Measurements from ENCODE around the gene RFPL1.
"Not testable (repeated sequence)": the region's sequence is repeated elsewhere in the genome, so short reads cannot be mapped to it uniquely, and the experiment has no call there.

The RFPL1 gene

DNA sequence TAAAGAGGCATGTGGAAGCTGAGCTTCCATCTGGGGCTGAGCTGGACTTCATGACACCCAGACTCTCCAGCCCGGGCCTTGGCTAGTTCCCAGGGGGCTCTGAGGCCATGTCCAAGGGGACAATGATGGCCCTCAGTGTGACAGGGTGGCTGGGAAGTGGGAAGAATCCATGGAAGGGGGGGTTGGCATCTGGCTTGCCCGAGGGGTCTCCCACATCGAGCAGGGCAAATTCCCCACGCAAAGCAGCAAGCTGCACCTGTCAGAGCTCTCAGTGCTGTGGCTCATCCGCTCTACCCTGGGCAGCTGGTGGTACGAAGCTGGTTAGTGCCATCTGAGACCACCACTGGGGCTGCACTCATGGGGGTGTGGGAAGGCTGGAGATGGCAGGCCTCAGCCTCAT, 40.6 kb upstream of the RFPL1 start:
- TF ChIP-seq GABPA (IDR thresholded peaks at IDR 0.05; ENCODE audit: low read depth) (no peak), POLR2AphosphoS5 (IDR thresholded peaks at IDR 0.05; ENCODE audit: low read depth) (no peak), SPI1 (IDR thresholded peaks at IDR 0.05; ENCODE audit: borderline replicate concordance, low read depth) (no peak)
- TF ChIP-seq, protein P1, sequence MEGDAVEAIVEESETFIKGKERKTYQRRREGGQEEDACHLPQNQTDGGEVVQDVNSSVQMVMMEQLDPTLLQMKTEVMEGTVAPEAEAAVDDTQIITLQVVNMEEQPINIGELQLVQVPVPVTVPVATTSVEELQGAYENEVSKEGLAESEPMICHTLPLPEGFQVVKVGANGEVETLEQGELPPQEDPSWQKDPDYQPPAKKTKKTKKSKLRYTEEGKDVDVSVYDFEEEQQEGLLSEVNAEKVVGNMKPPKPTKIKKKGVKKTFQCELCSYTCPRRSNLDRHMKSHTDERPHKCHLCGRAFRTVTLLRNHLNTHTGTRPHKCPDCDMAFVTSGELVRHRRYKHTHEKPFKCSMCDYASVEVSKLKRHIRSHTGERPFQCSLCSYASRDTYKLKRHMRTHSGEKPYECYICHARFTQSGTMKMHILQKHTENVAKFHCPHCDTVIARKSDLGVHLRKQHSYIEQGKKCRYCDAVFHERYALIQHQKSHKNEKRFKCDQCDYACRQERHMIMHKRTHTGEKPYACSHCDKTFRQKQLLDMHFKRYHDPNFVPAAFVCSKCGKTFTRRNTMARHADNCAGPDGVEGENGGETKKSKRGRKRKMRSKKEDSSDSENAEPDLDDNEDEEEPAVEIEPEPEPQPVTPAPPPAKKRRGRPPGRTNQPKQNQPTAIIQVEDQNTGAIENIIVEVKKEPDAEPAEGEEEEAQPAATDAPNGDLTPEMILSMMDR (IDR thresholded peaks at IDR 0.05; ENCODE audit: insufficient read depth, low read length), result no peak
- TF ChIP-seq, protein P2, sequence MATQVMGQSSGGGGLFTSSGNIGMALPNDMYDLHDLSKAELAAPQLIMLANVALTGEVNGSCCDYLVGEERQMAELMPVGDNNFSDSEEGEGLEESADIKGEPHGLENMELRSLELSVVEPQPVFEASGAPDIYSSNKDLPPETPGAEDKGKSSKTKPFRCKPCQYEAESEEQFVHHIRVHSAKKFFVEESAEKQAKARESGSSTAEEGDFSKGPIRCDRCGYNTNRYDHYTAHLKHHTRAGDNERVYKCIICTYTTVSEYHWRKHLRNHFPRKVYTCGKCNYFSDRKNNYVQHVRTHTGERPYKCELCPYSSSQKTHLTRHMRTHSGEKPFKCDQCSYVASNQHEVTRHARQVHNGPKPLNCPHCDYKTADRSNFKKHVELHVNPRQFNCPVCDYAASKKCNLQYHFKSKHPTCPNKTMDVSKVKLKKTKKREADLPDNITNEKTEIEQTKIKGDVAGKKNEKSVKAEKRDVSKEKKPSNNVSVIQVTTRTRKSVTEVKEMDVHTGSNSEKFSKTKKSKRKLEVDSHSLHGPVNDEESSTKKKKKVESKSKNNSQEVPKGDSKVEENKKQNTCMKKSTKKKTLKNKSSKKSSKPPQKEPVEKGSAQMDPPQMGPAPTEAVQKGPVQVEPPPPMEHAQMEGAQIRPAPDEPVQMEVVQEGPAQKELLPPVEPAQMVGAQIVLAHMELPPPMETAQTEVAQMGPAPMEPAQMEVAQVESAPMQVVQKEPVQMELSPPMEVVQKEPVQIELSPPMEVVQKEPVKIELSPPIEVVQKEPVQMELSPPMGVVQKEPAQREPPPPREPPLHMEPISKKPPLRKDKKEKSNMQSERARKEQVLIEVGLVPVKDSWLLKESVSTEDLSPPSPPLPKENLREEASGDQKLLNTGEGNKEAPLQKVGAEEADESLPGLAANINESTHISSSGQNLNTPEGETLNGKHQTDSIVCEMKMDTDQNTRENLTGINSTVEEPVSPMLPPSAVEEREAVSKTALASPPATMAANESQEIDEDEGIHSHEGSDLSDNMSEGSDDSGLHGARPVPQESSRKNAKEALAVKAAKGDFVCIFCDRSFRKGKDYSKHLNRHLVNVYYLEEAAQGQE (IDR thresholded peaks at IDR 0.05; ENCODE audit: insufficient replicate concordance, low read depth), result no peak
- Histone ChIP-seq H3K4me3 (replicated peaks; ENCODE audit: insufficient read depth, low read length) (no peak overlapping the region), H3K27me3 (ENCODE audit: insufficient read depth, poor library complexity, severe bottlenecking) (no peaks in the 10 kb centered on the region), H3K27ac (replicated peaks) (no peak overlapping the region)
- DNase-seq (ENCODE audit: low read depth in 1 of 2, low spot score in 1 of 2), result no peak

DNA sequence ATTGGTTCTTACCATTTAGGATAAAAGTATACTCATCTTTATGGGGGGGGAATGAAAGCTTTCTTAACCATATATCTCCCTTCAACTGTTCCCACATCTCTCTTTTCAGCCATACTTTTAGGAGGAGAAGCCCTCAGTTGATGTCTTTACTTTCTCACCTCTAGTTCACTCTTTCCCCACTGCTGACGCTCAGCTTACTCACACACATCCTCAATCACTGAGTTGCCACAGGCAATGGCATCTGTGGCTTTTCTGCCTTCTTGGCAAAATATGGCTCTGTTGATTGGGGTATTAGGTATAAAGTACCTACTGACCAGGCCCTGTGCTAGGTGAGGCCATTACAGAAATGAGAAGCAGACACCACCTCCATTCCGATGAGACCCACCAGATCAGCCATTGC, 37.8 kb upstream of the RFPL1 start:
- TF ChIP-seq GABPA (IDR thresholded peaks at IDR 0.05; ENCODE audit: low read depth), result no peak
- TF ChIP-seq SPI1 (IDR thresholded peaks at IDR 0.05; ENCODE audit: borderline replicate concordance, low read depth), result no peak
- TF ChIP-seq, protein P2 (IDR thresholded peaks at IDR 0.05; ENCODE audit: insufficient replicate concordance, low read depth), result no peak
- no peak for TF ChIP-seq POLR2AphosphoS5 (IDR thresholded peaks at IDR 0.05; ENCODE audit: low read depth)
- Histone ChIP-seq H3K27me3 (ENCODE audit: insufficient read depth, poor library complexity, severe bottlenecking) (peaks cover 1% of the 10 kb centered on the region), H3K4me3 (replicated peaks; ENCODE audit: insufficient read depth, low read length) (no peak overlapping the region), H3K27ac (replicated peaks) (no peak overlapping the region)
- DNase-seq (ENCODE audit: low read depth in 1 of 2, low spot score in 1 of 2), result no peak

DNA sequence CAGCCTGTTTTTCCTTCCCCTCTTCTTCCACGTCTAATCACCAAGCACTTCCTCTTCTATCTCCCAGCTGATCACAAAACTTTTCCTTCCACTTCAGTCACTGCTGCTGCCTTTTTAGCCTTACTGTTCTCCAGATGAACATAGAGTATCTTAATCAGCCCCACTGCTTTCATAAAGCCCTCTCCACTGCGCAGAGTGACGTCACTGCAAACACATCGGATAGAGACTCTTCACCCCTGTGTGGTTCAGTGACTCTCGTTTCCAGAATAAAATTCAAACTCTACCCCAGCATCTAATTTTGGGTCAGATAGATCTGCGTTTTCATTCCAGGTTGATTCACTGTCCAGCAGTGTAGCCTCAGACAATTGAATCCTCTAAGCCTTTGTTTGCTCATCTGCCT, 36.8 kb upstream of the RFPL1 start:
- H3K27me3 ChIP-seq (ENCODE audit: insufficient read depth, poor library complexity, severe bottlenecking); H3K4me3 ChIP-seq (replicated peaks; ENCODE audit: insufficient read depth, low read length); DNase-seq (ENCODE audit: low read depth in 1 of 2, low spot score in 1 of 2); H3K27ac ChIP-seq (replicated peaks): not testable (repeated sequence)
- TF ChIP-seq SPI1 (IDR thresholded peaks at IDR 0.05; ENCODE audit: borderline replicate concordance, low read depth), result peak; percentile 72; the same call in 1 of the 2 replicates

DNA sequence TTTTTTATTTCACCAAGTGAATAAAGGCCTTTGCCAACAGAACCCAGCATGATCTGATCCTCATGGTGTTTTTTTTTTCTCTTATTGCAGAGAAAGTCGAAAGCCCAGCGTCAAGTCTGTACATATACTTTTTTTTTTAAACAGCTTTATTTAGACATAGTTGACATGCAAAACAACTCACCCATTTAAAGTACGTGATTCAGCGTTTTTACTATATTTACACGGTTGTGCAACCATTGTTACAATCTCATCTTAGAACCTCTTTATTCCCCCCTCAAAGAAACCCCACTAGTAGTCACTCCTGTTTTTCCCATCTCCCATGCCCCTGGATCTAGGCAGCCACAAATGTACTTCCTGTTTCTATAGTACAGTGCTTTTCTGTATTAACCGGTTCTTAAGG, 29.4 kb upstream of the RFPL1 start:
- peaks cover 2% of the 10 kb centered on the region for H3K27me3 ChIP-seq (ENCODE audit: insufficient read depth, poor library complexity, severe bottlenecking)
- no peak overlapping the region for H3K27ac ChIP-seq (replicated peaks)
- TF ChIP-seq GABPA (IDR thresholded peaks at IDR 0.05; ENCODE audit: low read depth) (no peak), POLR2AphosphoS5 (IDR thresholded peaks at IDR 0.05; ENCODE audit: low read depth) (no peak), SPI1 (IDR thresholded peaks at IDR 0.05; ENCODE audit: borderline replicate concordance, low read depth) (no peak)
- TF ChIP-seq, protein P1 (IDR thresholded peaks at IDR 0.05; ENCODE audit: insufficient read depth, low read length), result no peak
- TF ChIP-seq, protein P2 (IDR thresholded peaks at IDR 0.05; ENCODE audit: insufficient replicate concordance, low read depth), result no peak
- no peak overlapping the region for H3K4me3 ChIP-seq (replicated peaks; ENCODE audit: insufficient read depth, low read length)
- no peak for DNase-seq (ENCODE audit: low read depth in 1 of 2, low spot score in 1 of 2)

DNA sequence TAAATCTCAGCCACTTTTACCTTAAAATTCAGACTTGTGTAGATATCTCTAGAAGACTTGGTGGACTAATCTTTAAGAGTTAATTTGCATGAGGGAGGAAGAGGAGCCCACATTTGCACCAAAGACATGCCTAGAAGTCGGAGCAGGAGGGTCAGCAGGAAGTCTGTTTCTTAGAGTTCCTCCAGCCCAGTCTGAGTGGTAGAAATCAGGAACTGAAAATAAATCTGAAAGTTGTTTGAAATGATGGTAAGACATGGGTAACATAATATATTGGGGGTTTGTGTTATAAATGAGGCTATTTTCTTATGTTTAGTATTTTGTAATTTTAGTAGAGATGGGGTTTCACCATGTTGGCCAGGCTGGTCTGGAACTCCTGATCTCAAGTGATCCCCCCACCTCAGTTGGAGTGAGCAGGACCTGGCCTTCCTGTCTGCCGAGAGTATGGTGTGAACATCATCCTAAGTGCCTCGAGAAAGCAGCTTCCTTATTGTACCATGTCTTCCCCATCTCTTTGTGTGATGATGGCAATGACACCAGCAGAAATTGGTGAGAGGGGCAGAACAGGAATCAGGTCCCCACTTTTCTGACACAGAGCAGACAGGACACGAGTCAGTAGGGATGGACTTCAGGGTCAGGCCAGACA, 26.7 kb upstream of the RFPL1 start:
- H3K27me3 ChIP-seq (ENCODE audit: insufficient read depth, poor library complexity, severe bottlenecking); H3K27ac ChIP-seq (replicated peaks); DNase-seq (ENCODE audit: low read depth in 1 of 2, low spot score in 1 of 2); H3K4me3 ChIP-seq (replicated peaks; ENCODE audit: insufficient read depth, low read length): not testable (repeated sequence)

Data from HL-60 (cell line).